Measurements from ENCODE around the gene PIWIL1.

Gene PIWIL1

GRCh38 chr12:130382818-130383217 lies 45.1 kb downstream of the PIWIL1 start:
- no peak for DNase-seq

- no peak for DNase-seq
These were observed 46.5 kb downstream of the PIWIL1 start for GRCh38 chr12:130384234-130384633.

- no peak for DNase-seq
These were observed 47.5 kb downstream of the PIWIL1 start for GRCh38 chr12:130385193-130385592.

- DNase-seq = no peak
These were observed 53.5 kb downstream of the PIWIL1 start for GRCh38 chr12:130391186-130391585.

- no peak for DNase-seq
These were observed 57.2 kb downstream of the PIWIL1 start for GRCh38 chr12:130394906-130395305.

GRCh38 chr12:130396667-130397066 lies 59.0 kb downstream of the PIWIL1 start:
- no peak for DNase-seq

- DNase-seq = no peak
These were observed 60.6 kb downstream of the PIWIL1 start for GRCh38 chr12:130398100-130398848.

GRCh38 chr12:130401703-130402102 lies 64.0 kb downstream of the PIWIL1 start:
- no peak for DNase-seq

GRCh38 chr12:130405332-130405731 lies 67.6 kb downstream of the PIWIL1 start:
- no peak for DNase-seq

- no peak for DNase-seq
These were observed 74.7 kb downstream of the PIWIL1 start for GRCh38 chr12:130412384-130412783.

GRCh38 chr12:130413909-130414308 lies 76.2 kb downstream of the PIWIL1 start:
- DNase-seq = no peak

- DNase-seq = no peak
These were observed 76.7 kb downstream of the PIWIL1 start for GRCh38 chr12:130414381-130414780.

- DNase-seq = no peak
These were observed 80.6 kb downstream of the PIWIL1 start for GRCh38 chr12:130418251-130418650.

- DNase-seq = no peak
These were observed 81.4 kb downstream of the PIWIL1 start for GRCh38 chr12:130419116-130419515.

- no peak for DNase-seq
These were observed 82.4 kb downstream of the PIWIL1 start for GRCh38 chr12:130420071-130420470.

GRCh38 chr12:130421896-130422295 lies 84.2 kb downstream of the PIWIL1 start:
- no peak for DNase-seq

Measured in stimulated activated CD4-positive, alpha-beta T cell treated with anti-CD3 and anti-CD28 coated beads, Interleukin-4, amount 100 ng/mL, for 4 hours (primary cell).